ENCODE data around the gene ACE.

GRCh38 chr17:63474586-63475460, 2.0 kb upstream of the ACE start:
- TF ChIP-seq, protein P1, sequence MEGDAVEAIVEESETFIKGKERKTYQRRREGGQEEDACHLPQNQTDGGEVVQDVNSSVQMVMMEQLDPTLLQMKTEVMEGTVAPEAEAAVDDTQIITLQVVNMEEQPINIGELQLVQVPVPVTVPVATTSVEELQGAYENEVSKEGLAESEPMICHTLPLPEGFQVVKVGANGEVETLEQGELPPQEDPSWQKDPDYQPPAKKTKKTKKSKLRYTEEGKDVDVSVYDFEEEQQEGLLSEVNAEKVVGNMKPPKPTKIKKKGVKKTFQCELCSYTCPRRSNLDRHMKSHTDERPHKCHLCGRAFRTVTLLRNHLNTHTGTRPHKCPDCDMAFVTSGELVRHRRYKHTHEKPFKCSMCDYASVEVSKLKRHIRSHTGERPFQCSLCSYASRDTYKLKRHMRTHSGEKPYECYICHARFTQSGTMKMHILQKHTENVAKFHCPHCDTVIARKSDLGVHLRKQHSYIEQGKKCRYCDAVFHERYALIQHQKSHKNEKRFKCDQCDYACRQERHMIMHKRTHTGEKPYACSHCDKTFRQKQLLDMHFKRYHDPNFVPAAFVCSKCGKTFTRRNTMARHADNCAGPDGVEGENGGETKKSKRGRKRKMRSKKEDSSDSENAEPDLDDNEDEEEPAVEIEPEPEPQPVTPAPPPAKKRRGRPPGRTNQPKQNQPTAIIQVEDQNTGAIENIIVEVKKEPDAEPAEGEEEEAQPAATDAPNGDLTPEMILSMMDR (IDR thresholded peaks at IDR 0.05; ENCODE audit: insufficient read depth, low read depth, low read length): no peak
- no peak for TF ChIP-seq EZH2 (IDR thresholded peaks at IDR 0.05; ENCODE audit: insufficient read depth, low read length)

Measured in astrocyte (in vitro differentiated cells and primary cell).